Dermis blood vessel endothelial cell (primary cell): ENCODE data around the gene NPNT. TPM values are rescaled to one million over a fixed set of nuclear protein-coding genes. Genes with fewer than 3 reads are reported as not detected.

Experiments used
- total RNA-seq: library from RNA; depleted of rRNA; stranded (reverse); fragments of >200 nt; gene quantifications from 2 replicates; pipeline ENCODE4 v1.2.3, GENCODE V29; 2014

The NPNT gene
- total RNA-seq, 1 donor from 2014 or later: 0.34 TPM

Other genes with a start within 250 kb of the NPNT start
- gene INTS12, start 186.8 kb upstream of the NPNT start, total RNA-seq: 14.0 and 14.1 TPM in 2 replicates
- gene GSTCD, start 186.7 kb upstream of the NPNT start, total RNA-seq: 11.6 and 13.8 TPM in 2 replicates